ENCODE measurements around the gene ZNF516. TPM values are rescaled to one million over a fixed set of nuclear protein-coding genes. Genes with fewer than 3 reads are reported as not detected.
A peak's percentile ranks its signal among the peaks of the same experiment; 100 is the strongest.

ZNF516 gene
- total and polyA plus RNA-seq, 2 of the 13 experiments (the other 11 are each of a cell fraction or from before 2014, with no cell fraction given): 16.6 to 18.7 TPM

DNA sequence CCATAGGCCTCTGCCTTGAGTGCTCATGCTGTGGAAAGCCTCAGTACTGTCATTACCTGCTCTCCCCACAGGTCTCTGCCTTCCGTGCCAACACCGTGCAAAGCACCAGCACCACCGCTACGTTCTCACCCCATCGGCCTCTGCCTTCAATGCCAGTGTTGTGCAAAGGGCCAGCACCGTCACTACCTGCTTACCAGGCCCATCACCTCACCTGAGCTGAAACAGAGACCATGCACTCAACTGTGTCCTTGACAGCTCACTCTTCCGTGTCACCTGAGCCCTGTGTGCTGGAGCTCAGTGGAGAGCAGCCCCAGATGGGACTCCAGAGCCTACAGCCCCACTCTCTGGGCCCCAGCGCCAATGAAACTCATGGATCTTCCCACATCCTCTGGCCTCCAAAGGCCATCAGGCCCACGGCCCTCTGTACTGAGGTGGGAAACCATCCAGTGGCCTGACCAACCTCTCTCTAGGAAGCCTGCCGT is 62.7 kb downstream of the ZNF516 start:
- DNase-seq (ENCODE audit: low spot score): no peak
- H3K27ac ChIP-seq (ENCODE audit: extremely low read length, insufficient read depth, low read length): no peak overlapping the region
- peaks cover 87% of the 10 kb centered on the region for H4K20me1 ChIP-seq (ENCODE audit: insufficient read depth, low read length)
- intact Hi-C loops (cut with micrococcal nuclease; ENCODE audit: unreplicated experiment): no loop called here
- peaks cover 86% of the 10 kb centered on the region for H3K79me2 ChIP-seq (ENCODE audit: insufficient read depth, low read length)
- 84% methylated on average over 7 of the region's 10 CpGs for WGBS (ENCODE audit: low lambda C conversion rate)
- no peak for ATAC-seq
- BruUV-seq (replicated peaks): no TSS peak
- CTCF ChIA-PET (ENCODE audit: low intra/inter-chr PET ratio, low total read pairs): no interaction called here
- H3K9ac ChIP-seq (ENCODE audit: insufficient read depth, low read depth, low read length): no peak overlapping the region
- no peak for FAIRE-seq
- no peaks in the 10 kb centered on the region for H3K4me1 ChIP-seq (ENCODE audit: insufficient read depth, low read length)
- H2AFZ ChIP-seq (ENCODE audit: low read length): no peak overlapping the region
- H3K27me3 ChIP-seq (ENCODE audit: control insufficient read depth in 1 of 2, insufficient read depth in 2 of 2, low read length in 2 of 2): no peaks in the 10 kb centered on the region
- in situ Hi-C loops (cut with HindIII; ENCODE audit: extremely low pct_ligation_motif_present, low pct_unique_long_range_greater_than_20kb): no loop called here
- no peak overlapping the region for H3K4me2 ChIP-seq (ENCODE audit: low read depth, low read length)
- no peaks in the 10 kb centered on the region for H3K9me3 ChIP-seq (ENCODE audit: low read length)
- peaks cover 22 to 33% of the 10 kb centered on the region in 2 experiments for H3K36me3 ChIP-seq (replicated peaks in 1 of 2; ENCODE audit: control insufficient read depth in 1 of 2, insufficient read depth in 2 of 2, low read length in 2 of 2)
- TF ChIP-seq GABPA (IDR thresholded peaks at IDR 0.05; ENCODE audit: low read depth, low read length): no peak
- no peak for TF ChIP-seq GABPA (CRISPR knock-in tag; IDR thresholded peaks at IDR 0.05; ENCODE audit: low read depth)
- peak; percentile 23 for TF ChIP-seq AGO2 (optimal IDR thresholded peaks at IDR 0.05; ENCODE audit: low read depth, low read length)
- TF ChIP-seq ZNF207 (IDR thresholded peaks at IDR 0.05; ENCODE audit: borderline replicate concordance): no peak
- no peak for TF ChIP-seq TP53 (CRISPR knock-in tag; conservative IDR thresholded peaks at IDR 0.05)
- no peak for TF ChIP-seq ZNF660 (CRISPR knock-in tag; IDR thresholded peaks at IDR 0.05; ENCODE audit: borderline replicate concordance, low read depth)
- TF ChIP-seq PITX1 (CRISPR knock-in tag; IDR thresholded peaks at IDR 0.05): no peak
- no peak for TF ChIP-seq HHEX (CRISPR knock-in tag; IDR thresholded peaks at IDR 0.05)
- TF ChIP-seq, protein P1, sequence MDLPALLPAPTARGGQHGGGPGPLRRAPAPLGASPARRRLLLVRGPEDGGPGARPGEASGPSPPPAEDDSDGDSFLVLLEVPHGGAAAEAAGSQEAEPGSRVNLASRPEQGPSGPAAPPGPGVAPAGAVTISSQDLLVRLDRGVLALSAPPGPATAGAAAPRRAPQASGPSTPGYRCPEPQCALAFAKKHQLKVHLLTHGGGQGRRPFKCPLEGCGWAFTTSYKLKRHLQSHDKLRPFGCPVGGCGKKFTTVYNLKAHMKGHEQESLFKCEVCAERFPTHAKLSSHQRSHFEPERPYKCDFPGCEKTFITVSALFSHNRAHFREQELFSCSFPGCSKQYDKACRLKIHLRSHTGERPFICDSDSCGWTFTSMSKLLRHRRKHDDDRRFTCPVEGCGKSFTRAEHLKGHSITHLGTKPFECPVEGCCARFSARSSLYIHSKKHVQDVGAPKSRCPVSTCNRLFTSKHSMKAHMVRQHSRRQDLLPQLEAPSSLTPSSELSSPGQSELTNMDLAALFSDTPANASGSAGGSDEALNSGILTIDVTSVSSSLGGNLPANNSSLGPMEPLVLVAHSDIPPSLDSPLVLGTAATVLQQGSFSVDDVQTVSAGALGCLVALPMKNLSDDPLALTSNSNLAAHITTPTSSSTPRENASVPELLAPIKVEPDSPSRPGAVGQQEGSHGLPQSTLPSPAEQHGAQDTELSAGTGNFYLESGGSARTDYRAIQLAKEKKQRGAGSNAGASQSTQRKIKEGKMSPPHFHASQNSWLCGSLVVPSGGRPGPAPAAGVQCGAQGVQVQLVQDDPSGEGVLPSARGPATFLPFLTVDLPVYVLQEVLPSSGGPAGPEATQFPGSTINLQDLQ (CRISPR knock-in tag; IDR thresholded peaks at IDR 0.05): no peak
- no peak for TF ChIP-seq ZBTB40 (IDR thresholded peaks at IDR 0.05)
- TF ChIP-seq ZBTB40 (CRISPR knock-in tag; IDR thresholded peaks at IDR 0.05): no peak
- TF ChIP-seq RBM22 (optimal IDR thresholded peaks at IDR 0.05; ENCODE audit: low read length): peak; percentile 17
- no peak overlapping the region for H3K4me3 ChIP-seq (replicated peaks in 1 of 3; ENCODE audit: insufficient read depth in 1 of 3, low read depth in 2 of 3, low read length in 3 of 3)
- POLR2A ChIA-PET: no interaction called here
